HG03469 (cell line): Measurements from ENCODE around the gene TMEM253.

Experiments used
- ATAC-seq: cut with Tn5 transposase; IDR thresholded peaks from one replicate; pipeline ENCODE4 v1.9.1; 2021; ENCODE audit warnings: mild to moderate bottlenecking, moderate library complexity, moderate number of reproducible peaks; ENCODE audit not compliant: unreplicated experiment

Gene TMEM253

DNA sequence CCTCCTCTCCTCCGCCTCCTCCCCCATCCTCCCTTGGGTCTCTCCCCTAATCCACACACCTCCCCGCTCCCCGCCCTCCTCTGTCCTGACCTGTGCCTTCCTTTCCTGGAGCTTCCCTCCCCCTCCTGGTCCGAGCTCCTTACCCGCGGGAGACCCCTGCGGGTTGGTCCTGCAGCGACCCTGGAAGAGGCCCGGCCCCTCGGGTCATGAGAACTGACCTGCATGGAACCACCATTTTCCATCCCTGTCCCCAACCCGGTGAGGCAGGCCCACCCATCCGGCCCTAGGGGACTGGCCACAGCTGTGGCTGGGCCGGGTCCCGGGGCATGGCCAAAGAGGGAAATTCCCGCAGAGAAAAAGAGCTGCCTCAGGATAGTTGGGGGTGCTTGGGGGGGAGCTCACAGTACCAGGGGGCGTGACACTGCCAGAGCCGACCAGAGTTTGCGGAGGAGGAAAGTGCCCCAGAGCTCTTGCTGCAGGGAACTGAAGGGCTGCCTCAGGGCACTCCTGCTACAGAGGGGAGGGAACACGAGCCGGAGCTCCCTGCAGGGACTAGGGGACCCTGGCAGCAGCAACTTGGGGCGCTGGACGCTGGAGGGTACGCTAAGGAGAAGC, 30.1 kb upstream of the TMEM253 start:
- ATAC-seq: no peak

DNA sequence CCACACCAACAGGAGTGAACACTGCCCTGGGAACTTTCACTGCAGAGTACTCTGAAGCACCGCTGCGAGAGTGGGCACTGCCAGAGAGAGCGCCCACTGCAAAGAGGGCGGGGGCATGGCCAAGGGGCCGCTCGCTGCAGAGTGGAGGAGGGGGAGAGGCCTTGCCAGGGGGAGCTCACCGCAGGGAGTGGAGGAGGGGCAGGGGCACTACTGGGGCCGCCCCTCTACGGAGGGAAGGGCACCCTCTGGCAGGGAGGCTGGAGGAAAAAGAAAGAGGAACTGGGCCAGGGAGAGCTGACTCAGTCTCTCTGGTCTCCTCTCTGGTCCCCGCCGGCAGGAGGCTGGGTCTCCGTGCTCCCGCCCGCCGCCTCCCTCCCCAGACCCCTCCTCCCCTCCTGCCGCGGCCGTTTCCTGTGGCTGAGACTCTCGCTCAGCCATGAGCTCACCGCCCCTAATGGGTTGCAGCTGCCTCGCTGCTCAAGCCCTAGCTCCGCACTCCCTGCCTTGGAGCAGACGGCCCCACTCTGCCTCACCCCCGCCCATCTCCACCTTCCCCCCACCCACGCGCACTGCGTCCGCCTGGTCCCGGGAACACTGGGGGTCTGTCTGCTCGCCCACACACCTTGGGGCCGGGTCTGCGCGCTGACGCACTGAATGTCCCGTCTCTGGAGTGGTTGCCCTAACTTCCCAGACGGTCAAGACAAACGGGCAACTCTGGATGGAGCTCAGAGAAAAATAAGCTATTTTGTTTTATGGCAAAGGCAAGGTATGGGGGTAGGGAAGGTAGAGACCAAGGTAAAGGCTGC, 29.4 kb upstream of the TMEM253 start:
- peak; percentile 62 for ATAC-seq

DNA sequence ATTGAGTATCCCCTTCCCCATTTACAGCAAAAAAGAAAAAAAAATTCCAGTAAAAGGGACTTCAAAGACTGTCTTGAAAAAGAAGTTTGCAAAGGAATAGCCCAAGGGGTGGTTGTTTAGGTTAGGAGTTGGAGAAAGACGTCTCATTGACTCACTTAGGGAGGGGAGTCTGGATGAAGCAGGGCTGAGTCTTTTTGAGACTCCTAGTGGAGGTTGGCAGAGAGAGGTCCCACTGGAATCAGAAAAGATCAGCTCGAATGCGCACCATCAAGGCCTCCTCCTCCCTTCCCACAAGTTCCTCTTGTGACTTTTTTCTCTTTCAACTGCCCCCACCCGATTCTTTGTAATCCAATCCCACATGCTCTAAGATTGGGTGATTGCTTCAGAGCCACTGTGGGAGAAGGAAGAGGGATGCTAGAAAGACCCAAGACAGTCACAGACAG, 28.8 kb upstream of the TMEM253 start:
- no peak for ATAC-seq

DNA sequence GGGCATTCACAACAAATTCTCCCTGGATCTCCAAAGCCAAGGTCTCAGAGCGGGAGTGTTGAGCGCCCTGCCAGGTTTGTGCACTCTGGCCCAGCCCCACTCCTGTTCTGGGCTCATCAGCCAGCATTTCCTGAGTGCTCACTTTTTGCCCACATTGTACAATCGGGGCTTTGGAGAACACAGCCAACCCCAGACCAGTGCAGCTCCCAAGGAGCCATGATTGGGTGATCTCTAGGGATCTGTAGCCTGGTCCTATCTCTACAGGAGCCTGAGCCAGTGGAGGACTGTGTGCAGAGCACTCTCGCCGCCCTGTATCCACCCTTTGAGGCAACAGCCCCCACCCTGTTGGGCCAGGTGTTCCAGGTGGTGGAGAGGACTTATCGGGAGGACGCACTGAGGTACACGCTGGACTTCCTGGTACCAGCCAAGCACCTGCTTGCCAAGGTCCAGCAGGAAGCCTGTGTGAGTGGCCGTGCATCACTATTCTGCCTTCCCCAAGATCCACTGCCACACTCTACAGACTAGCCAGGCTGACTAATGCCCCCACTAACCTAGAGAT, 28.0 kb upstream of the TMEM253 start:
- ATAC-seq: no peak

DNA sequence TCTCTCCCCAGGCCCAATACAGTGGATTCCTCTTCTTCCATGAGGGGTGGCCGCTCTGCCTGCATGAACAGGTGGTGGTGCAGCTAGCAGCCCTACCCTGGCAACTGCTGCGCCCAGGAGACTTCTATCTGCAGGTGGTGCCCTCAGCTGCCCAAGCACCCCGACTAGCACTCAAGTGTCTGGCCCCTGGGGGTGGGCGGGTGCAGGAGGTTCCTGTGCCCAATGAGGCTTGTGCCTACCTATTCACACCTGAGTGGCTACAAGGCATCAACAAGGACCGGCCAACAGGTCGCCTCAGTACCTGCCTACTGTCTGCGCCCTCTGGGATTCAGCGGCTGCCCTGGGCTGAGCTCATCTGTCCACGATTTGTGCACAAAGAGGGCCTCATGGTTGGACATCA, 26.9 kb upstream of the TMEM253 start:
- ATAC-seq: no peak

DNA sequence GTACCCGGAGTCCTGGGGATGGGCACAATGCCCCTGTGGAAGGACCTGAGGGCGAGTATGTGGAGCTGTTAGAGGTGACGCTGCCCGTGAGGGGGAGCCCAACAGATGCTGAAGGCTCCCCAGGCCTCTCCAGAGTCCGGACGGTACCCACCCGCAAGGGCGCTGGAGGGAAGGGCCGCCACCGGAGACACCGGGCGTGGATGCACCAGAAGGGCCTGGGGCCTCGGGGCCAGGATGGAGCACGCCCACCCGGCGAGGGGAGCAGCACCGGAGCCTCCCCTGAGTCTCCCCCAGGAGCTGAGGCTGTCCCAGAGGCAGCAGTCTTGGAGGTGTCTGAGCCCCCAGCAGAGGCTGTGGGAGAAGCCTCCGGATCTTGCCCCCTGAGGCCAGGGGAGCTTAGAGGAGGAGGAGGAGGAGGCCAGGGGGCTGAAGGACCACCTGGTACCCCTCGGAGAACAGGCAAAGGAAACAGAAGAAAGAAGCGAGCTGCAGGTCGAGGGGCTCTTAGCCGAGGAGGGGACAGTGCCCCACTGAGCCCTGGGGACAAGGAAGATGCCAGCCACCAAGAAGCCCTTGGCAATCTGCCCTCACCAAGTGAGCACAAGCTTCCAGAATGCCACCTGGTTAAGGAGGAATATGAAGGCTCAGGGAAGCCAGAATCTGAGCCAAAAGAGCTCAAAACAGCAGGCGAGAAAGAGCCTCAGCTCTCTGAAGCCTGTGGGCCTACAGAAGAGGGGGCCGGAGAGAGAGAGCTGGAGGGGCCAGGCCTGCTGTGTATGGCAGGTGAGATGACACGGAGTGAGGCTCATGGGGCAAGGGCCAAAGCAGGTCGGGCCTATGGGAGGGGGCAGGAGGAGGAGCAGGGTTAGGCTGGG, 26.2 kb upstream of the TMEM253 start:
- ATAC-seq: no peak

DNA sequence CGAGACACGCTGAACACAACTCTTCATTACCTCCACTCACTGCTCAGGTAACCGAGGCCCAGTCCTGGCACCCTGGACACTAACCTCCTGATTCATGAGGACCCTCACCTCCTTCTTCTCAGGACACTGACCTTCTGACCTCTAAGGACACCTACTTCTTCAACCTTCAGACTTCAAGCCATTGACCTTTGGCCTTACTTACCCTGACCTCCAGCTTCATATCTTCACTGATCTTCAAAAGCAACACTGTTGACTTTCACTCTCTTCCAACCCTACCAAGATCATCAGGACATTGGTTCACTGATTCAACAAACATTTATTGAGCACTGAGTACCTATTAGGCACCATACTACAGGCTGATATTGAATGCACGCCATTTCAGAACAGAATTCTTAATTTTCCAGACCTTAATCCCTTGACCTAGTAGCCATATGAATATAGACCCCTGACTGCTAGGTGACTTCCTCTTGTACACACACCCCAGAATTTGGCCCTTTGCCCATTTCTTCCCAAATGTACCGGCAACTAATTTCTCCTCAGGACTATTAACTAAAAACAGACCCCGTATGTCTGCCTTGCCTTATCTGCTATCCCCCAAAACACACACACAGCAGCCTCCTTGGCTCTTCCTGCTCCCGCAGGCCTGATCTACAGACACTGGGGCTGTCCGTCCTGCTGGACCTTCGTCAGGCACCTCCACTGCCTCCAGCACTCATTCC, 25.0 kb upstream of the TMEM253 start:
- ATAC-seq: no peak

DNA sequence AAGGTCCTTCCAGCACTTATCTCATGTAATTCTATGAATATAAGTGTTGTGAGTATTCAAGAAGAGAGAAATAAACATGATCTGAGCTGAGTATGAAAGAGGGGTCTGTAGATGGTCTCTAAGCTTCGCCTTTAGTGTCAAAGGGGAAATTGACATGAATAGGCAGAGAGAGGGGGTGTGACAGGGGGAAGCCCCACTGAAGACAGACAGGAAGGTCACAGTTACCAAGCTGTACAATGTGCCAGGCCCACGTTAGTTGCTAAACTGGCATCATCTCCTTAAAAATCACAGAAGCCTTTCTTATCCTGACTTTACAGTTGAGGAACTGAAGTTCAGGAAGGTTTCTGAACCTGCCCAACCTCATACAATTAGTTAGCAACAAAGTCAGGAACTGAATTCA, 23.2 kb upstream of the TMEM253 start:
- no peak for ATAC-seq

DNA sequence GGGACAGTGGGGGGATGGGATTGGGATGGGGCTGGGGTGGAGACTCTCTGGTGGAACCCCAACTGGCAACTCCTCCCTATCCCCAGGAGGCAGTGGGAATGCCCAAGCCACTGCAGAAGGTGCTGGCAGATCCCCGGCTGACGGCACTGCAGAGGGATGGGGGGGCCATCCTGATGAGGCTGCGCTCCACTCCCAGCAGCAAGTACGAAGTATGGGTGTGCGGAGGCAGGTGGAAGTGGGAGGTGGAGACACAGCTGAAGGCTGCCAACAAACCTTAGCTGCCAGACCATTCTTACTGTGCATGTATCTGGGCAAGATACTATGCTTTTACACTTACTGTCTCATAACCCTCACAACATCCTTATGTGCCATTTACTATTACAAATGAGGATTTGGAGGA, 22.6 kb upstream of the TMEM253 start:
- no peak for ATAC-seq

DNA sequence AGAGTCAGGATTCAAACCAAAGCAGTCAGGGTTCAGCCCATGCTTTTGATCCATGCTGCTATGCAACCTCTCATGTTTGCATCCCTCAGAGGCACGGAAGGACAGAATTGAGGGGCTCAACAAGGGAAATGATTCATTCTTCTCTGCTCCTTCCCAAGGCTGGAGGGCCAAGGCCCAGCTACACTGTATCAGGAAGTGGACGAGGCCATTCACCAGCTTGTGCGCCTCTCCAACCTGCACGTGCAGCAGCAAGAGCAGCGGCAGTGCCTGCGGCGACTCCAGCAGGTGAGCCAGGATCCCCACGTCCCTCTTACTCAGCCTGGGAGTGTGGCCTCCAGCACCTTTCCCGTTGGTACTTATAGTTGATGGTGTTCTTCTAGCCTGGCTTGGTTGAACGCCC, 22.1 kb upstream of the TMEM253 start:
- no peak for ATAC-seq

DNA sequence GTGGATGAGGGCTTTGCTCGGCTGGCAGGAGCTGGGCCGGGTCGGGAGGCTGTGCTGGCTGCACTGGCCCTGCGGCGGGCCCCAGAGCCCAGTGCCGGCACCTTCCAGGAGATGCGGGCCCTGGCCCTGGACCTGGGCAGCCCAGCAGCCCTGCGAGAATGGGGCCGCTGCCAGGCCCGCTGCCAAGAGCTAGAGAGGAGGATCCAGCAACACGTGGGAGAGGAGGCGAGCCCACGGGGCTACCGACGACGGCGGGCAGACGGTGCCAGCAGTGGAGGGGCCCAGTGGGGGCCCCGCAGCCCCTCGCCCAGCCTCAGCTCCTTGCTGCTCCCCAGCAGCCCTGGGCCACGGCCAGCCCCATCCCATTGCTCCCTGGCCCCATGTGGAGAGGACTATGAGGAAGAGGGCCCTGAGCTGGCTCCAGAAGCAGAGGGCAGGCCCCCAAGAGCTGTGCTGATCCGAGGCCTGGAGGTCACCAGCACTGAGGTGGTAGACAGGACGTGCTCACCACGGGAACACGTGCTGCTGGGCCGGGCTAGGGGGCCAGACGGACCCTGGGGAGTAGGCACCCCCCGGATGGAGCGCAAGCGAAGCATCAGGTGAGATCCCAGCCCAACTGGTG, 19.2 kb upstream of the TMEM253 start:
- ATAC-seq: no peak

DNA sequence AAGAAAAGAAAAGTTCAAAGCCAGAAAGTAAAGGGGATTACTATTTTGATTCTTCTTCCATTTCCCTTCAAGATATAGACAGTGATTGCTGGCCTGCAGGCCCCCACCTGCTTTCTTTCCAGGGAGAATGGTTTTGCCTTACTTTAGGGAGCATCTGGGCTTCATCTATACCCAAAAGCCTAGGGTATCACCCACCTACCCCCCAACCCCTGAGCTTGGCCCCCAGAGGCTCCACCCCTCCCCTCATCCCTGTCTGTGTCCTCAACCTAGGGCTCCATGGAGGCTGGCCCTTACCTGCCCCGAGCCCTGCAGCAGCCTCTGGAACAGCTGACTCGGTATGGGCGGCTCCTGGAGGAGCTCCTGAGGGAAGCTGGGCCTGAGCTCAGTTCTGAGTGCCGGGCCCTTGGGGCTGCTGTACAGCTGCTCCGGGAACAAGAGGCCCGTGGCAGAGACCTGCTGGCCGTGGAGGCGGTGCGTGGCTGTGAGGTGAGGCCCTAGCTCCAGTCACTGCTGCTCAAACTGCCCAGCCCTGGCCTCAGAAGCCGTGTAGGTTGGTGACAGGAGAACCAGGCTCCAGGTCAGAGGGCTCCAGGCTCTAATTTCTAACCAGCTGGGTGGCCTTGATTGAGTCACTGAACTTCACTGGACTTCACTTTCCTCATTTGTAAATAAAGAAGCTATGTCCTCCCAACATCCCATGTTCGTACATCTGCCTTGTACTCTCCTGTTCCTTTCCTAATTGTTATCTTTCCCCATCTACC, 17.1 kb upstream of the TMEM253 start:
- no peak for ATAC-seq

DNA sequence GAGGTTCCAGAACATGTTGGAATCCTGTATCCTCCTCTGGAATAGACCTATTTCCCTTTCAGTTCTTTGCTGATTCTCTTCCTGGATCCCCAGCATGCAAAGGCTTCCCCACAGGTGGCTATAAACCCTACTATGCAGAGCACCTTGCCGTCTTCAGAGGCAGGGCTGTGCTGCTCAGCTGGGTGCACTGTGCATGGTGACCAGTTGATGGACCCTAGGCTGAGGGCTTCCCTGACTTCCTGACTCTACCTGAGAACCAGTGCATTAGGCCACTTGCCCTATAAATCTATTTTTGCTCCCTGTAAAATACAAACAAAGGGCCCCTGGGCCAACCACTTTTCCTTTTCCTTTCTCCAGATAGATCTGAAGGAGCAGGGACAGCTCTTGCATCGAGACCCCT, 16.5 kb upstream of the TMEM253 start:
- ATAC-seq: no peak

DNA sequence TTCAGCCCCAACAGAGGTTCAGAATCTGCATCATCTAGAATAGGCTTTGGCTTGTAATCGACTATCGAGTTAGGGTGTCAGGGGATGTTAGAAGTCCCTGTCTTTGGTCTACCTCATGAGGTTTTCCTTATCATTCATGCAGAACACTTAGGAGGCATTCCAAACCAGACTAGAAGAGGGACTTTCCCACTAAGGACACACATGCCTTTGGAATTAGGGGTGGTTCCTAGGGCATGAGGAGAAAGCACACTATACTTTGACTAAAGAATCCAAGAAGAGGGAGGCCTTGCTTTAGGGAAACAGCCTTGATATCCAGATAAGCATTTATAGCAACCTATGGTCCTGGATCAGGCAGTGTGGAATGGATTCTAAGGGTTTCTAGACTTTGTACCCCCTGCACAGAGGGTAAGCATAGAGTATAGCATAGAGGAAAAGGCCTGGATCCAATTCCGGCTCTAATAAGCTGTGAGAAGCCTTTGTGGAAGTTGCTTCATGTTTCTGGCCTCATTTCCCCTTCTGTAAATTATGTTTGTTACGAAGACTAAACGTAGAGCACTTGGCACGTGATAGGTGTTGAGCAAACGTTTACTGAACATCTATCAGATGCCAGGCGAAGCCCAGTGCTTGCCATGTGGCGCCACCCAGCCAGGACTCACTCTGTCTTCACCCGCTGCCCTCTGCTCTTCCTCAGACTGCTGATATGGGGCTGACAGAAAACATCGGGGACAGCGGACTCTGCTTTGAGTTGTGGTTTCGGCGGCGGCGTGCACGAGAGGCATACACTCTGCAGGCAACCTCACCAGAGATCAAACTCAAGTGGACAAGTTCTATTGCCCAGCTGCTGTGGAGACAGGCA, 15.6 kb upstream of the TMEM253 start:
- no peak for ATAC-seq

DNA sequence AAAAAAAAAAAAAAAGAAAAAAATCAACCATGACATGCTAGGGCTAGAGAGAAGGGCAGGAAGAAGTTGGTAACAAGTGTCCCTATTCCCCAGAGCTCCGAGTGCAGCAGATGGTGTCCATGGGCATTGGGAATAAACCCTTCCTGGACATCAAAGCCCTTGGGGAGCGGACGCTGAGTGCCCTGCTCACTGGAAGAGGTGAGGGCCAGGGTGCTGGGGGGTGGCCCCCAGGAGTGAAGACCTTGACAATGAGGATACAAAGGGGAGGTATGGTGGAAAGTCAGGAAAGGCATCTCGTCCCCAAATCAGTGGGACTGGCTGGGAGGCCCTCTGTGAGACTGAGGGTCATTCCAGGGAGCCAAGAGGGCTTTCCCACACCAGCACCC, 14.0 kb upstream of the TMEM253 start:
- ATAC-seq: no peak

DNA sequence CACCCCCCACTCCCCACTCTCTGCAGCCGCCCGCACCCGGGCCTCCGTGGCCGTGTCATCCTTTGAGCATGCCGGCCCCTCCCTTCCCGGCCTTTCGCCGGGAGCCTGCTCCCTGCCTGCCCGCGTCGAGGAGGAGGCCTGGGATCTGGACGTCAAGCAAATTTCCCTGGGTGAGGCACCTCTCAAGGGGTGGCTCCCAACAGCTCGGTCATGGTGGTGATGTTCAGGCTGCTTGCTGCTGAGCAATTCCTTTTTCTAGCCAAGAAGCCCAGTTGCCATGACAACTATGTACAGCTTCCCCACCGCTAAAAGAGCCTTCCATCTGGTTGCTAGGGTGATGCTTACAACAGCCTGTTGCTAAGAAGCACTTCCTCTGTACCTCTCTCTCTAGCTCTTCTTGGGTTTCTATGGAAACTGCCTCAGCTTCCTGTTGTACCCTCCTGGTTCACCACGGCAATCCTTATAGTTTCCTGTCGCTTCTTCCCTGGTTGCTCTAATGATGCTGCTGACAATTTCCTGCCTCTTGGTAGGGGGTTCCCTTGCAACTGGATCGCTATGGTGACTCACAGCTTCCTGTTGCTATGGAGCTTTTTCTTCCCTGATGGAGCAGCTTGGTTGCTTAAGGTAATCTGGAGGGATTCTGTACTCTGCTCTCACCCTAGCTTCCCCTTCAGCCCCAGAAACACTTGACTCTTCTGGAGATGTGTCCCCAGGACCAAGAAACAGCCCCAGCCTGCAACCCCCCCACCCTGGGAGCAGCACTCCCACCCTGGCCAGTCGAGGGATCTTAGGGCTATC, 13.4 kb upstream of the TMEM253 start:
- peak; percentile 63 for ATAC-seq

DNA sequence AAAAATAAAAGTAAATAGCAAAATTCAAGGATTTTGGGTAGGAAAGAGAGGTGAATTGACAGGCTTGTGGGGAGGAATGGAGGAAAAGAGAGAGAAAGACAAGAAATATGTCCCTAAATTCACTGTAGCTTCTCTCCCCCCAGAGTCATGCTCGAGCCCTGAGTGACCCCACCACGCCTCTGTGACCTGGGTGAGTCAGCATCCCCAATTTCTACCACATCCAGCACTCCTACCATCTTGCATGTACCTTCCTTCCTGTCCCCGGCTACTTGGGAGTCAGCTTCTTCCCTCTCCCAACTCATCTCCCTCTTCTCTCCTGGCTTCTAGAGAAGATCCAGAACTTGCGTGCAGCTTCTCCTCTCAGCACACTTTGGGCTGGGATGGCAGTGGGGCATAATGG, 12.2 kb upstream of the TMEM253 start:
- no peak for ATAC-seq

DNA sequence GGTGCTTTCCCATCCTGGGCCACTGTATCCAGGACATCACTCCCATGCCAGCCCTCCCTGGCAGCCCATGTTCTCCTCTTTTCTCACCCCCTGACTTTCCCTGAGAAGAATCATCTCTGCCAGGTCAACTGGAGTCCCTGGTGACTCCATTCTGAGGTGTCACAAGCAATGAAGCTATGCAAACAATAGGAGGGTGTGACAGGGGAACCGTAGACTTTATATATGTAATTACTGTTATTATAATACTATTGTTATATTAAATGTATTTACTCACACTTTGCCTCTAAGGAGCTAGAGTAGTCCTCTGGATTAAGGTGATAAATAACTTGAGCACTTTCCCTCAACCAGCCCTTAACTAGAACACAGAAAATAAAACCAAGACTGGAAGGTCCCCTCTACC, 11.6 kb upstream of the TMEM253 start:
- ATAC-seq: no peak
